ENCODE data around the gene VWA5B1.

- TF ChIP-seq GATA2 (IDR thresholded peaks at IDR 0.05; ENCODE audit: low read depth, low read length): no peak
- TF ChIP-seq GATA3 (IDR thresholded peaks at IDR 0.05; ENCODE audit: low read depth, low read length): no peak
Measured at GRCh38 chr1:20401405-20402010, 110.8 kb downstream of the VWA5B1 start.

Measured in SH-SY5Y (cell line).